ENCODE data around the gene GINS1.

GRCh38 chr20:25376236-25376635, 31.2 kb upstream of the GINS1 start:
- no peak for TF ChIP-seq CTCF (IDR thresholded peaks at IDR 0.05)
- no peak for TF ChIP-seq POLR2A (IDR thresholded peaks at IDR 0.05)
